HCT116 (cell line): ENCODE data around the gene PDIA2. TPM values are rescaled to one million over a fixed set of nuclear protein-coding genes. Genes with fewer than 3 reads are reported as not detected.

Experiments
- ATAC-seq: fragments of 200-7000 bp; cut with Tn5 transposase; 2 replicates; pipeline ENCODE4 v1.9.1; 2020; ENCODE audit warnings: mild to moderate bottlenecking, moderate library complexity
- BruUV-seq: library from RNA; stranded (reverse); fragments of 400-500 nt; replicated peaks from 2 replicates; lab custom pipeline; 2021; lab: Mats Ljungman, UMichigan
- CTCF ChIA-PET: fragments of 300-600 bp; sonication (Branson Sonifier 250); formaldehyde crosslinking; loops from one replicate; lab custom pipeline; 2021; ENCODE audit warnings: antibody characterized with exemption; lab: Charles Lee
- POLR2A ChIA-PET: fragments of 300-600, 350-600 bp; sonication (Branson Sonifier 250); formaldehyde crosslinking; loops from one replicate; lab custom pipeline; 2021; ENCODE audit warnings: antibody characterized with exemption; lab: Charles Lee
- RAD21 ChIA-PET, 2 experiments: fragments of 300-600 bp; sonication (Branson Sonifier 250); formaldehyde crosslinking; loops; one replicate each; lab custom pipeline; 2023; ENCODE audit warnings: low total read pairs in 2 of 2; ENCODE audit not compliant: uncharacterized antibody in 2 of 2, unreplicated experiment in 2 of 2, low non-redundant PET in 1 of 2; lab: Charles Lee
- DNase-seq: peaks from one replicate; pipeline ENCODE4 v3.0.0-alpha.2; 2010; ENCODE audit warnings: low read depth, low spot score
- H2AFZ ChIP-seq: fragments of 200-600 bp; shearing (Covaris generic), sonication (generic); 2 replicates; pipeline ENCODE4 v1.6.1; 2017; ENCODE audit warnings: low read depth, mixed run types, mixed read lengths, antibody characterized with exemption, low read length; ENCODE audit not compliant: poor library complexity, severe bottlenecking
- H3K27ac ChIP-seq: 2 replicates; pipeline ENCODE4 v1.5.1; 2012; ENCODE audit warnings: low read depth, low read length
- H3K27me3 ChIP-seq: fragments of 200-600 bp; sonication (generic); 2 replicates; pipeline ENCODE4 v1.6.1; 2016; ENCODE audit warnings: mixed run types, low read length, mixed read lengths; ENCODE audit not compliant: insufficient read depth
- H3K36me3 ChIP-seq, 2 experiments: fragments of 200-500 bp in 1 of 2; fragments of 200-600 bp in 1 of 2; sonication (Bioruptor generic) in 1 of 2; sonication (generic) in 1 of 2; 2 replicates each; pipeline versions ENCODE4 v1.5.1 to v1.6.1; 2014 to 2016; ENCODE audit warnings: low read length in 2 of 2, inconsistent platforms in 1 of 2, mixed read lengths in 1 of 2, mixed run types in 1 of 2; ENCODE audit not compliant: insufficient read depth in 2 of 2, control insufficient read depth in 1 of 2
- H3K4me1 ChIP-seq, 2 experiments: fragments of 200-600 bp in 1 of 2; sonication (generic) in 1 of 2; 2 replicates each; pipeline versions ENCODE4 v1.5.1 to v1.6.1; 2012 to 2017; ENCODE audit warnings: low read length in 2 of 2, inconsistent platforms in 1 of 2, mild to moderate bottlenecking in 1 of 2, mixed read lengths in 1 of 2, mixed run types in 1 of 2, moderate library complexity in 1 of 2; ENCODE audit not compliant: insufficient read depth in 2 of 2, control insufficient read depth in 1 of 2
- H3K4me2 ChIP-seq: fragments of 200-600 bp; sonication (generic); 2 replicates; pipeline ENCODE4 v1.6.1; 2017; ENCODE audit warnings: mixed run types, low read length, mixed read lengths
- H3K4me3 ChIP-seq, 2 experiments: fragments of 200-600 bp in 1 of 2; sonication (generic) in 1 of 2; replicated peaks in 1 of 2; 2 replicates each; pipeline ENCODE4 v1.5.1; 2011 to 2016; ENCODE audit warnings: low read length in 2 of 2, control low read depth in 1 of 2, low read depth in 1 of 2, mild to moderate bottlenecking in 1 of 2, mixed read lengths in 1 of 2, mixed run types in 1 of 2
- H3K79me2 ChIP-seq: fragments of 200-600 bp; sonication (generic); 2 replicates; pipeline ENCODE4 v1.6.1; 2017; ENCODE audit warnings: mild to moderate bottlenecking, mixed run types, low read length, moderate library complexity, mixed read lengths; ENCODE audit not compliant: insufficient read depth
- H3K9ac ChIP-seq: fragments of 200-600 bp; sonication (generic); 2 replicates; pipeline ENCODE4 v1.6.1; 2016; ENCODE audit warnings: low read length, mixed read lengths
- H3K9me2 ChIP-seq: fragments of 200-600 bp; sonication (generic), shearing (Covaris generic); 2 replicates; pipeline ENCODE4 v1.6.1; 2017; ENCODE audit warnings: mixed run types, mild to moderate bottlenecking, moderate library complexity; ENCODE audit not compliant: insufficient read depth
- H3K9me3 ChIP-seq, 2 experiments: fragments of 200-500 bp in 1 of 2; fragments of 200-600 bp in 1 of 2; sonication (Bioruptor generic) in 1 of 2; sonication (generic) in 1 of 2; 2 replicates each; pipeline ENCODE4 v1.6.1; 2014 to 2017; ENCODE audit warnings: low read length in 2 of 2, mixed read lengths in 2 of 2, inconsistent platforms in 1 of 2, low read depth in 1 of 2, mild to moderate bottlenecking in 1 of 2, mixed run types in 1 of 2, moderate library complexity in 1 of 2; ENCODE audit not compliant: control insufficient read depth in 1 of 2, insufficient read depth in 1 of 2
- H4K20me1 ChIP-seq: fragments of 200-600 bp; sonication (generic), shearing (Covaris generic); 2 replicates; pipeline ENCODE4 v1.6.1; 2017; ENCODE audit warnings: mixed run types, mild to moderate bottlenecking, moderate library complexity; ENCODE audit not compliant: insufficient read depth
- EGR1 ChIP-seq: IDR thresholded peaks from 2 replicates; pipeline ENCODE4 v1.6.1; 2012; ENCODE audit warnings: low read depth
- ELF1 ChIP-seq: IDR thresholded peaks from 2 replicates; pipeline ENCODE4 v1.6.1; 2012; ENCODE audit warnings: low read depth, borderline replicate concordance
- FOSL1 ChIP-seq: IDR thresholded peaks from 2 replicates; pipeline ENCODE4 v1.6.1; 2012; ENCODE audit warnings: low read depth
- POLR2AphosphoS5 ChIP-seq: IDR thresholded peaks from 2 replicates; pipeline ENCODE4 v1.6.1; 2011; ENCODE audit warnings: mild to moderate bottlenecking, low read depth, low read length, moderate library complexity
- SIN3A ChIP-seq: IDR thresholded peaks from 2 replicates; pipeline ENCODE4 v1.6.1; 2012; ENCODE audit warnings: low read depth
- SP1 ChIP-seq: IDR thresholded peaks from 2 replicates; pipeline ENCODE4 v1.6.1; 2012; ENCODE audit warnings: low read depth
- SRF ChIP-seq: IDR thresholded peaks from 2 replicates; pipeline ENCODE4 v1.6.1; 2012; ENCODE audit warnings: low read depth
- ZFX ChIP-seq: fragments of 450-650 bp; IDR thresholded peaks from 2 replicates; pipeline ENCODE4 v1.6.1; 2017
- ZNF274 ChIP-seq: fragments of 200-500 bp; sonication (Bioruptor generic); IDR thresholded peaks from 2 replicates; pipeline ENCODE4 v1.6.1; 2014; ENCODE audit warnings: mild to moderate bottlenecking, low read depth, low read length, inconsistent platforms
- intact Hi-C: fragments of 100-400 bp; cut with micrococcal nuclease; formaldehyde crosslinking; loops from 2 replicates; pipeline ENCODE4 v1.10.0; 2022
- total RNA-seq: library from RNA; stranded (reverse); gene quantifications from one replicate; pipeline ENCODE4 v1.2.1, GENCODE V29; 2021; ENCODE audit not compliant: unreplicated experiment
- TF ChIP-seq, protein P1 (sequence below): IDR thresholded peaks from 2 replicates; pipeline ENCODE4 v1.6.1; 2012
- TF ChIP-seq, protein P2 (sequence below): IDR thresholded peaks from 2 replicates; pipeline ENCODE4 v1.6.1; 2012; ENCODE audit warnings: low read depth
- TF ChIP-seq, protein P3 (sequence below), 3 experiments: fragments of 200-600 bp in 1 of 3; sonication (generic) in 1 of 3; IDR thresholded peaks in 2 of 3; conservative IDR thresholded peaks in 1 of 3; 2 replicates each; pipeline ENCODE4 v1.5.1; 2012 to 2017; ENCODE audit warnings: low read depth in 2 of 3, low read length in 2 of 3, antibody characterized with exemption in 1 of 3, borderline replicate concordance in 1 of 3, control low read depth in 1 of 3, mild to moderate bottlenecking in 1 of 3, mixed read lengths in 1 of 3, mixed run types in 1 of 3, moderate library complexity in 1 of 3; ENCODE audit not compliant: insufficient read depth in 1 of 3

The PDIA2 gene
- total RNA-seq, 1 experiment from 2014 or later, result 0.93 TPM

DNA sequence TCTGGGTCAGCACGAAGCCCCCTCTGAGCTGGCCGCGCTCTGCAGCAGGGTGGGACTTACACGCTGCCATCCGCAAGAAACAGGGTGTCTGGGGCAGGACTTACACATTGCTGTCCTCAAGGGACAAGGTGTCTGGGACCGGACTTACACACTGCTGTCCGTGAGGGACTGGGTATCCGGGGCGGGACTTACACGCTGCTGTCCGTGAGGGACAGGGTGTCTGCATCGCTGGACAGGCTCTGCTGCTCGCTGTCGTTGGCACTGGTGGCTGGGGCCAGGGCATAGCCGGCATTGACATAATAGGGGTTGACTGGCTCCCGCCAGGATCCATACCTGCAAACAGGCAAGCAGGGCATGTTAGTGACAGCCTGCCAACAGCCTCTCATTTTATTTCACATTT is 31.4 kb downstream of the PDIA2 start:
- DNase-seq (no peak), ATAC-seq (no peak)
- BruUV-seq, result no TSS peak
- Histone ChIP-seq H3K36me3 (no peaks in the 10 kb centered on the region), H3K4me2 (no peak overlapping the region), H2AFZ (no peak overlapping the region), H4K20me1 (no peaks in the 10 kb centered on the region), H3K4me1 (no peaks in the 10 kb centered on the region), H3K9ac (no peak overlapping the region), H3K9me2 (no peaks in the 10 kb centered on the region), H3K4me3 (no peak overlapping the region), H3K27ac (no peak overlapping the region), H3K27me3 (no peaks in the 10 kb centered on the region), H3K9me3 (no peaks in the 10 kb centered on the region), H3K79me2 (peaks cover 19% of the 10 kb centered on the region)
- ChIA-PET POLR2A (no interaction called here), RAD21 (no interaction called here), CTCF (no interaction called here)
- intact Hi-C loops, result no loop called here
- TF ChIP-seq POLR2AphosphoS5 (no peak), SRF (no peak)
- TF ChIP-seq, all 23 proteins: peak for 0

DNA sequence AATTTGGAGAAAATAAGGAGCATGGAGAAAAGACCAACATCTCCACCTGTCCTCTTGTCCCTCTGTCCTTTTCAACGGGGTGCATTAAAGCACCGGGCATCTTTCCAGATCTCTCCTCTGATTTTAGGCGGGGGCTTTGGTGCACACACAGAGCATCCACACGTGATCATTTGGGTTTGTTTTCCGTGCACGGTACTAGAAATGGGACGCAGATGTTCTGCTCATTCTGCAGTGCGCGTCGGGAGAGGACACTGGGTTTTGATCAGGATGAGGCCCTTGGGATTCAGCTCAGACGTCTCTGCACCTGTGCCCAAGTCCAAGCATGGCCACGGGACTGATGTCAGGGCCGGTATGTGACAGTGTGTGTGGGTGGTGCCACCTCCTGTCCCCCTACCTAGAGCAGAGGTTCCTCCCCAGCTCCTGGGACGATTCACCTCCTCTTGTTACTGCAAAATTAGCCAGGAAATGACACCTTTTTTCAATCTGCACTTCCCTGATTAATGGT is 31.9 kb downstream of the PDIA2 start:
- Histone ChIP-seq H3K9me3 (no peaks in the 10 kb centered on the region), H3K9me2 (no peaks in the 10 kb centered on the region), H3K4me1 (no peaks in the 10 kb centered on the region), H3K27me3 (no peaks in the 10 kb centered on the region), H3K79me2 (peaks cover 23% of the 10 kb centered on the region), H4K20me1 (no peaks in the 10 kb centered on the region), H3K27ac (no peak overlapping the region), H3K4me2 (no peak overlapping the region), H3K4me3 (no peak overlapping the region), H3K36me3 (no peaks in the 10 kb centered on the region), H3K9ac (no peak overlapping the region), H2AFZ (no peak overlapping the region)
- CTCF ChIA-PET, result no interaction called here
- intact Hi-C loops, result no loop called here
- RAD21 ChIA-PET, result no interaction called here
- ATAC-seq (no peak), DNase-seq (no peak)
- BruUV-seq, result no TSS peak
- TF ChIP-seq ELF1, result no peak
- no peak for TF ChIP-seq FOSL1
- TF ChIP-seq ZNF274, result no peak
- TF ChIP-seq, protein P1, sequence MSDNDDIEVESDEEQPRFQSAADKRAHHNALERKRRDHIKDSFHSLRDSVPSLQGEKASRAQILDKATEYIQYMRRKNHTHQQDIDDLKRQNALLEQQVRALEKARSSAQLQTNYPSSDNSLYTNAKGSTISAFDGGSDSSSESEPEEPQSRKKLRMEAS, result no peak
- no peak for TF ChIP-seq ZFX
- TF ChIP-seq, protein P2, sequence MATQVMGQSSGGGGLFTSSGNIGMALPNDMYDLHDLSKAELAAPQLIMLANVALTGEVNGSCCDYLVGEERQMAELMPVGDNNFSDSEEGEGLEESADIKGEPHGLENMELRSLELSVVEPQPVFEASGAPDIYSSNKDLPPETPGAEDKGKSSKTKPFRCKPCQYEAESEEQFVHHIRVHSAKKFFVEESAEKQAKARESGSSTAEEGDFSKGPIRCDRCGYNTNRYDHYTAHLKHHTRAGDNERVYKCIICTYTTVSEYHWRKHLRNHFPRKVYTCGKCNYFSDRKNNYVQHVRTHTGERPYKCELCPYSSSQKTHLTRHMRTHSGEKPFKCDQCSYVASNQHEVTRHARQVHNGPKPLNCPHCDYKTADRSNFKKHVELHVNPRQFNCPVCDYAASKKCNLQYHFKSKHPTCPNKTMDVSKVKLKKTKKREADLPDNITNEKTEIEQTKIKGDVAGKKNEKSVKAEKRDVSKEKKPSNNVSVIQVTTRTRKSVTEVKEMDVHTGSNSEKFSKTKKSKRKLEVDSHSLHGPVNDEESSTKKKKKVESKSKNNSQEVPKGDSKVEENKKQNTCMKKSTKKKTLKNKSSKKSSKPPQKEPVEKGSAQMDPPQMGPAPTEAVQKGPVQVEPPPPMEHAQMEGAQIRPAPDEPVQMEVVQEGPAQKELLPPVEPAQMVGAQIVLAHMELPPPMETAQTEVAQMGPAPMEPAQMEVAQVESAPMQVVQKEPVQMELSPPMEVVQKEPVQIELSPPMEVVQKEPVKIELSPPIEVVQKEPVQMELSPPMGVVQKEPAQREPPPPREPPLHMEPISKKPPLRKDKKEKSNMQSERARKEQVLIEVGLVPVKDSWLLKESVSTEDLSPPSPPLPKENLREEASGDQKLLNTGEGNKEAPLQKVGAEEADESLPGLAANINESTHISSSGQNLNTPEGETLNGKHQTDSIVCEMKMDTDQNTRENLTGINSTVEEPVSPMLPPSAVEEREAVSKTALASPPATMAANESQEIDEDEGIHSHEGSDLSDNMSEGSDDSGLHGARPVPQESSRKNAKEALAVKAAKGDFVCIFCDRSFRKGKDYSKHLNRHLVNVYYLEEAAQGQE, result no peak
- TF ChIP-seq SIN3A, result no peak
- TF ChIP-seq SP1, result no peak
- TF ChIP-seq, protein P3, sequence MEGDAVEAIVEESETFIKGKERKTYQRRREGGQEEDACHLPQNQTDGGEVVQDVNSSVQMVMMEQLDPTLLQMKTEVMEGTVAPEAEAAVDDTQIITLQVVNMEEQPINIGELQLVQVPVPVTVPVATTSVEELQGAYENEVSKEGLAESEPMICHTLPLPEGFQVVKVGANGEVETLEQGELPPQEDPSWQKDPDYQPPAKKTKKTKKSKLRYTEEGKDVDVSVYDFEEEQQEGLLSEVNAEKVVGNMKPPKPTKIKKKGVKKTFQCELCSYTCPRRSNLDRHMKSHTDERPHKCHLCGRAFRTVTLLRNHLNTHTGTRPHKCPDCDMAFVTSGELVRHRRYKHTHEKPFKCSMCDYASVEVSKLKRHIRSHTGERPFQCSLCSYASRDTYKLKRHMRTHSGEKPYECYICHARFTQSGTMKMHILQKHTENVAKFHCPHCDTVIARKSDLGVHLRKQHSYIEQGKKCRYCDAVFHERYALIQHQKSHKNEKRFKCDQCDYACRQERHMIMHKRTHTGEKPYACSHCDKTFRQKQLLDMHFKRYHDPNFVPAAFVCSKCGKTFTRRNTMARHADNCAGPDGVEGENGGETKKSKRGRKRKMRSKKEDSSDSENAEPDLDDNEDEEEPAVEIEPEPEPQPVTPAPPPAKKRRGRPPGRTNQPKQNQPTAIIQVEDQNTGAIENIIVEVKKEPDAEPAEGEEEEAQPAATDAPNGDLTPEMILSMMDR (IDR thresholded peaks at IDR 0.05 in 2 of 3, conservative IDR thresholded peaks at IDR 0.05 in 1 of 3; ENCODE audit: borderline replicate concordance in 1 of 3, insufficient read depth in 1 of 3, low read depth in 2 of 3, low read length in 2 of 3), result no peak
- no peak for TF ChIP-seq EGR1
- no peak for TF ChIP-seq SRF
- POLR2A ChIA-PET, result no interaction called here
